ENCODE data around the gene ATP13A5.

The ATP13A5 gene

GRCh38 chr3:193229851-193230420 is 148.6 kb downstream of the ATP13A5 start:
- no peaks in the 10 kb centered on the region for H3K9me3 ChIP-seq (ENCODE audit: control insufficient read depth, insufficient read depth, low read length)
- H3K4me3 ChIP-seq (ENCODE audit: low read length), result no peak overlapping the region

GRCh38 chr3:193228206-193228605 is 150.3 kb downstream of the ATP13A5 start:
- H3K27ac ChIP-seq (ENCODE audit: low read depth, low read length), result no peak overlapping the region
- H3K27me3 ChIP-seq (ENCODE audit: control insufficient read depth, low read length), result no peaks in the 10 kb centered on the region
- H3K4me3 ChIP-seq (ENCODE audit: low read length), result no peak overlapping the region
- H3F3A ChIP-seq (ENCODE audit: control insufficient read depth, insufficient read depth), result no peaks in the 10 kb centered on the region
- no peaks in the 10 kb centered on the region for H3K4me1 ChIP-seq (ENCODE audit: control insufficient read depth, low read length)
- H3K36me3 ChIP-seq (ENCODE audit: control insufficient read depth, low read length), result no peaks in the 10 kb centered on the region
- no peak overlapping the region for H3K4me2 ChIP-seq (ENCODE audit: low read length)
- H3K9me3 ChIP-seq (ENCODE audit: control insufficient read depth, insufficient read depth, low read length), result no peaks in the 10 kb centered on the region
- TF ChIP-seq EZH2phosphoT487 (IDR thresholded peaks at IDR 0.05; ENCODE audit: borderline replicate concordance, low read length), result no peak
- TF ChIP-seq CTCF (IDR thresholded peaks at IDR 0.05; ENCODE audit: low read depth, low read length, poor library complexity, severe bottlenecking), result no peak
- no peaks in the 10 kb centered on the region for H3K79me2 ChIP-seq (ENCODE audit: control insufficient read depth, low read length)
- H3K9me2 ChIP-seq (replicated peaks; ENCODE audit: control insufficient read depth, low read length), result no peaks in the 10 kb centered on the region
- no peaks in the 10 kb centered on the region for H4K20me1 ChIP-seq (ENCODE audit: control insufficient read depth, insufficient read depth, low read depth, low read length)

More at GRCh38 chr3:193229851-193230420, 148.6 kb downstream of the ATP13A5 start:
- Histone ChIP-seq H3K9me2 (replicated peaks; ENCODE audit: control insufficient read depth, low read length) (no peaks in the 10 kb centered on the region), H3K4me2 (ENCODE audit: low read length) (no peak overlapping the region), H4K20me1 (ENCODE audit: control insufficient read depth, insufficient read depth, low read depth, low read length) (no peaks in the 10 kb centered on the region), H3K27ac (ENCODE audit: low read depth, low read length) (no peak overlapping the region), H3K4me1 (ENCODE audit: control insufficient read depth, low read length) (no peaks in the 10 kb centered on the region), H3K36me3 (ENCODE audit: control insufficient read depth, low read length) (no peaks in the 10 kb centered on the region), H3K79me2 (ENCODE audit: control insufficient read depth, low read length) (no peaks in the 10 kb centered on the region), H3F3A (ENCODE audit: control insufficient read depth, insufficient read depth) (no peaks in the 10 kb centered on the region), H3K27me3 (ENCODE audit: control insufficient read depth, low read length) (no peaks in the 10 kb centered on the region)
- TF ChIP-seq CTCF (IDR thresholded peaks at IDR 0.05; ENCODE audit: low read depth, low read length, poor library complexity, severe bottlenecking) (no peak), EZH2phosphoT487 (IDR thresholded peaks at IDR 0.05; ENCODE audit: borderline replicate concordance, low read length) (no peak)

GRCh38 chr3:193225302-193226125 is 153.0 kb downstream of the ATP13A5 start:
- no peak overlapping the region for H3K4me2 ChIP-seq (ENCODE audit: low read length)
- no peaks in the 10 kb centered on the region for H3K27me3 ChIP-seq (ENCODE audit: control insufficient read depth, low read length)
- no peaks in the 10 kb centered on the region for H3K79me2 ChIP-seq (ENCODE audit: control insufficient read depth, low read length)
- no peak overlapping the region for H3K4me3 ChIP-seq (ENCODE audit: low read length)
- TF ChIP-seq EZH2phosphoT487 (IDR thresholded peaks at IDR 0.05; ENCODE audit: borderline replicate concordance, low read length) (no peak), CTCF (IDR thresholded peaks at IDR 0.05; ENCODE audit: low read depth, low read length, poor library complexity, severe bottlenecking) (no peak)
- no peaks in the 10 kb centered on the region for H3K36me3 ChIP-seq (ENCODE audit: control insufficient read depth, low read length)
- no peaks in the 10 kb centered on the region for H4K20me1 ChIP-seq (ENCODE audit: control insufficient read depth, insufficient read depth, low read depth, low read length)
- H3K4me1 ChIP-seq (ENCODE audit: control insufficient read depth, low read length), result no peaks in the 10 kb centered on the region
- H3K9me3 ChIP-seq (ENCODE audit: control insufficient read depth, insufficient read depth, low read length), result no peaks in the 10 kb centered on the region
- no peak overlapping the region for H3K27ac ChIP-seq (ENCODE audit: low read depth, low read length)
- no peaks in the 10 kb centered on the region for H3F3A ChIP-seq (ENCODE audit: control insufficient read depth, insufficient read depth)
- H3K9me2 ChIP-seq (replicated peaks; ENCODE audit: control insufficient read depth, low read length), result no peaks in the 10 kb centered on the region

All from DOHH2 (cell line).